Endothelial cell of umbilical vein (primary cell): ENCODE data around the gene TTC3. TPM values are rescaled to one million over a fixed set of nuclear protein-coding genes. Genes with fewer than 3 reads are reported as not detected.
A peak's percentile ranks its signal among the peaks of the same experiment; 100 is the strongest.

Experiments
- BruUV-seq: library from RNA; stranded (reverse); fragments of 400-500 nt; replicated peaks from 2 replicates; lab custom pipeline; 2021; lab: Mats Ljungman, UMichigan
- CTCF ChIA-PET: fragments of 300-600, 350-600 bp; sonication (Branson Sonifier 250); formaldehyde crosslinking; loops from one replicate; lab custom pipeline; 2021; ENCODE audit warnings: antibody characterized with exemption, inconsistent platforms; lab: Charles Lee
- POLR2A ChIA-PET: fragments of 300-600, 350-600 bp; sonication (Branson Sonifier 250); formaldehyde crosslinking; loops from one replicate; lab custom pipeline; 2021; ENCODE audit warnings: antibody characterized with exemption, inconsistent platforms; lab: Charles Lee
- DNase-seq: peaks from one replicate; pipeline ENCODE4 v3.0.0-alpha.2; 2011; ENCODE audit warnings: low read depth, low spot score
- FAIRE-seq: peaks from 2 replicates; lab custom pipeline; 2011; peaks lifted over from hg19 to GRCh38; lab: Jason Lieb, UNC
- H2AFZ ChIP-seq: 2 replicates; pipeline ENCODE4 v1.6.0; 2012; ENCODE audit warnings: low read depth, low read length, control low read depth, inconsistent platforms
- H3K27ac ChIP-seq: 2 replicates; pipeline ENCODE4 v1.5.1; 2011; ENCODE audit warnings: low read depth, mild to moderate bottlenecking, control low read depth, low read length, moderate library complexity; ENCODE audit not compliant: insufficient read depth
- H3K27me3 ChIP-seq, 2 experiments: 2 replicates each; pipeline versions ENCODE4 v1.6.0 to v1.6.1; 2011; ENCODE audit warnings: low read length in 2 of 2, mixed read lengths in 1 of 2; ENCODE audit not compliant: control insufficient read depth in 2 of 2, insufficient read depth in 2 of 2
- H3K36me3 ChIP-seq, 2 experiments: 2 replicates in 1 of 2; 3 replicates in 1 of 2; pipeline ENCODE4 v1.5.1; 2011; ENCODE audit warnings: low read length in 2 of 2, mild to moderate bottlenecking in 1 of 2, moderate library complexity in 1 of 2; ENCODE audit not compliant: control insufficient read depth in 2 of 2, insufficient read depth in 2 of 2; ENCODE audit errors: extremely low read depth in 1 of 2
- H3K4me1 ChIP-seq: 3 replicates; pipeline ENCODE4 v1.5.1; 2011; ENCODE audit warnings: mild to moderate bottlenecking, low read length; ENCODE audit not compliant: control insufficient read depth, insufficient read depth; ENCODE audit errors: extremely low read depth
- H3K4me2 ChIP-seq: 2 replicates; pipeline ENCODE4 v1.6.1; 2011; ENCODE audit warnings: low read length, control low read depth, mixed read lengths; ENCODE audit not compliant: insufficient read depth
- H3K4me3 ChIP-seq, 3 experiments: fragments of 200-600 bp in 1 of 3; sonication (generic), shearing (Covaris generic) in 1 of 3; replicated peaks in 1 of 3; 2 replicates each; pipeline ENCODE4 v1.5.1; 2011 to 2016; ENCODE audit warnings: control low read depth in 3 of 3, low read length in 3 of 3, mild to moderate bottlenecking in 2 of 3, inconsistent platforms in 1 of 3, low read depth in 1 of 3, moderate library complexity in 1 of 3; ENCODE audit not compliant: insufficient read depth in 1 of 3
- H3K79me2 ChIP-seq: 2 replicates; pipeline ENCODE4 v1.6.0; 2012; ENCODE audit warnings: low read length, inconsistent platforms; ENCODE audit not compliant: control insufficient read depth, insufficient read depth
- H3K9ac ChIP-seq: replicated peaks from 2 replicates; pipeline ENCODE3; 2011; ENCODE audit warnings: low read length, control low read depth; ENCODE audit not compliant: insufficient read depth; ENCODE audit errors: extremely low read depth
- H3K9me1 ChIP-seq: replicated peaks from 3 replicates; pipeline ENCODE4 v1.6.0; 2011; ENCODE audit warnings: mild to moderate bottlenecking, low read length; ENCODE audit not compliant: control insufficient read depth, insufficient read depth; ENCODE audit errors: extremely low read depth
- H3K9me3 ChIP-seq: replicated peaks from 2 replicates; pipeline ENCODE4 v1.5.1; 2012; ENCODE audit warnings: low read length, inconsistent platforms; ENCODE audit not compliant: control insufficient read depth, insufficient read depth
- H4K20me1 ChIP-seq: replicated peaks from 2 replicates; pipeline ENCODE3; 2011; ENCODE audit warnings: mild to moderate bottlenecking, low read length; ENCODE audit not compliant: control insufficient read depth, insufficient read depth; ENCODE audit errors: extremely low read depth
- CTCF ChIP-seq, 2 donors: IDR thresholded peaks; 1 replicate in 1 of 2; 2 replicates in 1 of 2; pipeline ENCODE4 v1.5.1; 2011; ENCODE audit warnings: low read length in 2 of 2, mild to moderate bottlenecking in 2 of 2, moderate library complexity in 2 of 2, control low read depth in 1 of 2, inconsistent platforms in 1 of 2, low read depth in 1 of 2; ENCODE audit not compliant: insufficient read depth in 1 of 2; ENCODE audit errors: extremely low read depth in 1 of 2
- EZH2 ChIP-seq: IDR thresholded peaks from 2 replicates; pipeline ENCODE4 v1.6.1; 2012; ENCODE audit warnings: borderline replicate concordance, low read depth, mild to moderate bottlenecking, moderate library complexity, low read length, inconsistent platforms; ENCODE audit not compliant: severe bottlenecking
- FOS ChIP-seq: IDR thresholded peaks from 2 replicates; pipeline ENCODE4 v1.6.1; 2011; ENCODE audit warnings: mild to moderate bottlenecking, low read length, moderate library complexity, borderline replicate concordance; ENCODE audit not compliant: insufficient read depth
- GATA2 ChIP-seq: IDR thresholded peaks from 2 replicates; pipeline ENCODE4 v1.7.0; 2011; ENCODE audit warnings: low read depth, mild to moderate bottlenecking, moderate library complexity, mixed read lengths, low read length; ENCODE audit not compliant: insufficient read length, insufficient read depth
- JUN ChIP-seq: IDR thresholded peaks from 2 replicates; pipeline ENCODE4 v1.6.1; 2011; ENCODE audit warnings: borderline replicate concordance, low read depth; ENCODE audit not compliant: insufficient read length, insufficient read depth
- MAX ChIP-seq: IDR thresholded peaks from 2 replicates; pipeline ENCODE4 v1.6.1; 2011; ENCODE audit not compliant: insufficient read depth, insufficient read length
- MYC ChIP-seq: IDR thresholded peaks from one replicate; pipeline ENCODE4 v1.6.1; 2011; ENCODE audit warnings: mild to moderate bottlenecking, low read depth, low read length
- POLR2A ChIP-seq: IDR thresholded peaks from 2 replicates; pipeline ENCODE4 v1.6.1; 2012; ENCODE audit warnings: low read depth, mild to moderate bottlenecking, control low read depth, low read length
- POLR2AphosphoS5 ChIP-seq: IDR thresholded peaks from 2 replicates; pipeline ENCODE4 v1.6.1; 2012; ENCODE audit warnings: low read depth, mild to moderate bottlenecking, control low read depth, low read length, moderate library complexity; ENCODE audit not compliant: insufficient read depth
- dilution Hi-C: fragments of 300-500 bp; cut with MboI; formaldehyde crosslinking; loops from one replicate; pipeline ENCODE4 v1.15.0; 2019; ENCODE audit warnings: low sequenced_read_pairs; ENCODE audit not compliant: extremely low pct_ligation_motif_present
- intact Hi-C: fragments of 100-400 bp; cut with micrococcal nuclease; formaldehyde crosslinking; loops from one replicate; pipeline ENCODE4 v1.10.0; 2022
- polyA plus RNA-seq, 4 experiments: library from polyadenylated mRNA; depleted of rRNA in 3 of 4; stranded (reverse) in 3 of 4; unstranded in 1 of 4; fragments of >200 nt; gene quantifications; 2 replicates each; pipeline versions ENCODE4 v1.2.1 to v1.2.3, GENCODE V29; 2011 to 2012; ENCODE audit warnings: missing spikeins in 1 of 4
- total RNA-seq: library from RNA; stranded (reverse); gene quantifications from 2 replicates; pipeline ENCODE4 v1.2.3, GENCODE V29; 2021

TTC3 gene
- total and polyA plus RNA-seq, 2 donors (not counting 3 experiments of a cell fraction or from before 2014, with no cell fraction given): 26.2 to 113 TPM

- Histone ChIP-seq H3K4me1 (no peaks in the 10 kb centered on the region), H3K4me3 (no peak overlapping the region), H3K9me1 (no peaks in the 10 kb centered on the region), H3K79me2 (no peaks in the 10 kb centered on the region), H3K4me2 (no peak overlapping the region), H2AFZ (no peak overlapping the region), H4K20me1 (no peaks in the 10 kb centered on the region), H3K9me3 (no peaks in the 10 kb centered on the region), H3K27me3 (no peaks in the 10 kb centered on the region), H3K27ac (no peak overlapping the region), H3K36me3 (peaks cover 6 to 14% of the 10 kb centered on the region in 2 experiments), H3K9ac (no peak overlapping the region)
- ChIA-PET CTCF (no interaction called here), POLR2A (no interaction called here)
- FAIRE-seq (peak; percentile 66), DNase-seq (no peak)
- intact Hi-C loops: no loop called here
- dilution Hi-C loops: no loop called here
- no peak for TF ChIP-seq FOS
- TF ChIP-seq MAX: no peak
- no peak for TF ChIP-seq MYC
- no peak for TF ChIP-seq CTCF (IDR thresholded peaks at IDR 0.05; ENCODE audit: extremely low read depth in 1 of 2, insufficient read depth in 1 of 2, low read depth in 1 of 2, low read length in 2 of 2)
- no peak for TF ChIP-seq GATA2
- TF ChIP-seq POLR2AphosphoS5: no peak
- no peak for TF ChIP-seq EZH2
- TF ChIP-seq JUN: no peak
- TF ChIP-seq POLR2A: no peak
- BruUV-seq: TSS peak; percentile 64
These were observed 129.4 kb downstream of the TTC3 start for GRCh38 chr21:37202221-37203110.
